Activated CD4-positive, CD25-positive, alpha-beta regulatory T cell treated with anti-CD3 and anti-CD28 coated beads, Interleukin-2, amount 50 U/mL, for 72 hours (primary cell): ENCODE measurements around the gene SFRP5.

Experiments
- DNase-seq: peaks from one replicate; pipeline ENCODE4 v3.0.0; 2021

SFRP5 gene

DNA sequence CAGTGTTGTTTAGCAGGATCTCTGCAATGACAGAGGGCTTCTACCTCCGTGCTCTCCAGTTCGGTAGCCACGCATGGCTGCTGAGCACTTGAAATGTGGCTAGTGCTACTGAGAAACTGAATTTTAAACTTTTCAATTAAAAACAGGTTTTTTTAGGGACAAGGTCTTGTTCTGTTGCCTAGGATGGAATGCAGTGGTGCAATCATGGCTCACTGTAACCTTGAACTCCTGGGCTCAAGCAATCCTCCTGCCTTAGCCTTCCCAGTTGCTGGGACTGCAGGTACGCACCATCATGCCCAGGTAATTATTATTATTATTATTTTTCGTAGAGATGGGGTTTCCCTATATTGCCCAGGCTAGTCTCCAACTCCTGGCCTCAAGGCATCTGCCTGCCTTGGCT lies 13.4 kb upstream of the SFRP5 start:
- DNase-seq: no peak

DNA sequence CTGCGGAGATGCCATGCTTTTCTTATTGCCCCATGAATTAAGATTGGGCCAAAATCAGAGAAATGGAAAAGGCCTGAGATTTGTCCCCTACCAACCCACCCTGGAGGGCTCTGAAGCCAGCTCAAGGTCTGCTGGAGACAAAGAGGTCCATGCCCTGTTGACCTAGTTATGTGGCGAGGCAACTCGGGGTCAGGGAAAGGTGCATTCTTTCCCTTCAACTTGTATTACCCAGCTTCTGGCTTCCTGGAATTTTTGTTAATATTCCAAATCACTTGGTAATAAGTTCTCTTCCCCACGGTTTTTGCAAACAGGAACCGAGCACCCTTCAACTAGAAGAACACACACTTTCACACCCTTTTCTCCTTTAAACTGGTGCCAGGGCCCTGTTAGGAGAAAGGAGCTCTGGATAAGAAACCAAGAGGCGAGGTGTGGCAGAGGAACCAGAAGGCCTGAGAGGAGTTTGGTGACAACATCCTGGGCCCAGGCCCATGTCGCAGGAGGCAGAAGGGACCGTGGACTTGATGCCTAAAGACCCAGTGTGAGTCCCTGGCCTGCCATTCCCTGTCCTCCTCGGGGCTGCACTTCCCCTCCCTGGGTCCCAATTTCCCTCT lies 12.5 kb upstream of the SFRP5 start:
- no peak for DNase-seq

DNA sequence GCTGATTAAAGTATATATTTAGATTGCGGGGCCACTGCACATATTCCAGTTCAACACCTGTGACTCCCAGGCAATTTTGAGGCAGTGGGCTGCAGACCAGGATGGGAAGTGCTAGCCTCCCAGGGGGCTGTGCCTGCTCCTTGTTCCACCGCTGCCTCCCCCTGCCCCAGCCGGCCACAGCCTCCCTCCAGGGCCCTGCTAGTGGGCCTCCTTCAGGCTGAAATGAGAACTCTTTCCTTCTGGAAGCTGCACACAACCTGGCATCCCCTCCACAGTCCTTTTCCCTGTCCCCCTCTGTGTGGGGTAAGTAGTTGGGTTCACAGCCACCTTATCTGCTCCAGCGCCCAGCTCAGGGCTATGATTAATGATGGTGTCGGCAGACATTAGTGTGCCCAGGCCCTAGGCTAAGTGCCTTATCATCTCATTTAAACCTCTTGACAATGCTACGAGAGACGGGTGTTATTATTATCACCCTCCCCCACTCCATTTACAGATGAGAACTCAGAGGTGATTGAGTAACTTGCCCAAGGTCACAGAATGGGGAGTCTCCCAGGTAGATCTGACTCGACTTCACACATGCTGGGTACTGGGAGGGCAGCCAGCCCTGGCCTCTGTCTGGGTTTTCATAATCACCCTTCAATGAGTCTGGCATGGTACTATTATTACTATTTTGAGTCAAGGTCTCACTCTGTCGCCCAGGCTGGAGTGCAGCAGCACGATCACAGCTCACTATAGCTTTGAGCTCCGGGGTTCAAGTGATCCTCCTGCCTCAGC lies 10.8 kb upstream of the SFRP5 start:
- DNase-seq: no peak

DNA sequence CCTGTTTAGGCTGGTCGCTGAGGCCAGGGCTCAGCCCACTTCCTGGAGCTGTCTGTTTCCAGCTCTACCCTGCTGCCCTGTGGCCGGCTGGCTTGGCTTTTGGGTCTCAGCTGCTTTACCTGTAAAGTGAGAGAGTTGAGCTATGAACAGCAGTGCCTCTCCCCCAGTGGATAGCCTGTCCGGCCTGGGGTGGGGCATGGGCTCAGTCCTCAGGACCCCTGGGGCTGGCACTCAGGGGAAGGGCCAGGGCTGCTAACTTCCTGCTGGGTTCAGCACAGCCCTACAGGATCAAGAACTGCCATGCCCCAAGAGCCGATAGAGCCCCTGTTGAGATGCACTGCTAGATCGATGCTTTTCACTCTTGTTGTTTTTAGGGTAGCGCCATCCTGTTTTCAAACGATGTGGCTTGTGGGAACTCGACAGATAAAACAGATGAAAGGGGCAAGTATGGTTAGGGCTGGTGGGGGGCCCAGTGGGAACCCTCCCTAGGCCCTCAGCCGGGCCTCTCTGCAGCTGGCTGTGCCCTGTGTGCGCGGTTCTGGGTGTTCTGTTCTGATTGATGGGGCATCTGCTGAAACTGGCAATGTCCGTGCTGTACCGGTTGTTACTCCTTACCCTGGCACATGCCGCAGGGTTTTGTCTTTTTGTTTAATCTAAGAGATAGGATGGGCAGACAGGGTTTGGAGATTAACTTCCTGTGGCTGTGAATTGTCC lies 10.0 kb upstream of the SFRP5 start:
- no peak for DNase-seq

DNA sequence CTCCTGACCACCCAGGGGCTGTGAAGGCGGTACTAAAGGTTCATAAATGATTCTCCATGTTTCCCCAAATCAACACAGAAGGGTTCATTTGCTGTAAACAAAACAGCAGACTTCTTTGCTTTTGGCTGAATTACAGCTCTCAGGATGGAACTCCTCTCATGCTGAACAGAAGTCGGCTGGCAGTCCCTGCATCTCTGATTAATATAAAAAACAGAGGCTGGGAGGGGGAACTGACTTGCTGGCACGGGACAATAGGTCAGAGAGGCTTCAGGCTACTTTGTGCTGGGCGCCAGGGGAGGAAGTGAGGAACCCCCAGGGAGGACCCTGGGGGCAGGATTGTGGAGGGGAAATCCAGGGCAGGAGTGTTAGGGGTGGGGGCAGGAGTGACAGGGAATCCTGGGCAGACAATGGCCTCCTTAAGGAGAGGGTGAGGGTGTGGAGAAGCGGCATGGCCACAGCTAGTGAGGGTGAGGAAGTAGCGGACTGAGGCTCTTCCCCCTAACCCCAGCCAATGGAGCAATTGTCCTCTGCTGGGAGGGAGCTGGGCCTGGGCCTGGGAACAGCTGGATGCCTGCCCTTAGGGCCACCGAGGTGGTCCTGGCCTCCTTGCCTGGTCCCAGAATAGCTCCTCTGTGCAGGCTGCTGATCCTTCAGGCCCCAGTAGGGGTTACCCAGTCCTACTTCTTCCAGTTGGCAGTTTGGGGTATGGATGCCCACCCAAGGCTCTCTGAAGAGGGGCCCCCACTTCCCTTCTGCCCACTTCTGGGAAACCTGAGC lies 9.2 kb upstream of the SFRP5 start:
- DNase-seq: no peak

DNA sequence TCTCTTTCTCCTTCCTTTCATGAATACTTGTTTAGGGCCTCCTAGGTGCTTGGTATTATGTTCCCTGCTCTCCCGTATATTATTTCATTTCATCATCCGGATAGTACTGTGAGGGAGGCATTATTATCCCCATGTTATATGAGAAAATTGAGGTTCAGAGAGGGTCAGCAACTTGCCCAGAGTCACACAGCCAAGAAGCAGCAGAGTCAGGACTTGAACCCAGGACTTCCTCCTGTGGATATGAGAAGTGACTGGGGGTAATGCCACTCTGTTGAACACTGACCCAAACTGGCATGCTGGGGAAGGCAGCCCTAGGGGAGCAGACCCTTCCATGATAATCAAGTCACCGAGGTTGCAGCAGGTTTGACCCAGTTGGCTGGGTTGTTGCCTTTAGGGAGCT lies 8.2 kb upstream of the SFRP5 start:
- DNase-seq: no peak

DNA sequence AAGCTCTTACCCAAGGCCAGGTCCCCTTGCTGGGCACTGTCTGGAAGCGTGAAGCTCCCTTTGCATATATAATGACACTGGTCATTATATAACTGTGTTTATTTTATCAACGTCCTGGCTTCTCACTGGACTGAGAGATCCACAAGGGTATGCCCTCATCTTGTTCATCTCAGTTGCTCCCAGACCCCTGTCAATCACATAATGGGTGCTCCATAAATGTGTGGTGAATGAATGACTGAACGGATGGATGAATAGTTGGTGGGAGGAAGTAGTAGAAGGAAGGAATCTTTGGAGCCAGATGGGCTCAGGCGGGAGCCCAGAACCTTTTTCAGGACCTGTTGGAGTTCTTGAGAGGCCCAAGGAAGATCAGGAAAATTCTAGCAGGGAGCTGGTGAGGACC lies 7.7 kb upstream of the SFRP5 start:
- DNase-seq: no peak

DNA sequence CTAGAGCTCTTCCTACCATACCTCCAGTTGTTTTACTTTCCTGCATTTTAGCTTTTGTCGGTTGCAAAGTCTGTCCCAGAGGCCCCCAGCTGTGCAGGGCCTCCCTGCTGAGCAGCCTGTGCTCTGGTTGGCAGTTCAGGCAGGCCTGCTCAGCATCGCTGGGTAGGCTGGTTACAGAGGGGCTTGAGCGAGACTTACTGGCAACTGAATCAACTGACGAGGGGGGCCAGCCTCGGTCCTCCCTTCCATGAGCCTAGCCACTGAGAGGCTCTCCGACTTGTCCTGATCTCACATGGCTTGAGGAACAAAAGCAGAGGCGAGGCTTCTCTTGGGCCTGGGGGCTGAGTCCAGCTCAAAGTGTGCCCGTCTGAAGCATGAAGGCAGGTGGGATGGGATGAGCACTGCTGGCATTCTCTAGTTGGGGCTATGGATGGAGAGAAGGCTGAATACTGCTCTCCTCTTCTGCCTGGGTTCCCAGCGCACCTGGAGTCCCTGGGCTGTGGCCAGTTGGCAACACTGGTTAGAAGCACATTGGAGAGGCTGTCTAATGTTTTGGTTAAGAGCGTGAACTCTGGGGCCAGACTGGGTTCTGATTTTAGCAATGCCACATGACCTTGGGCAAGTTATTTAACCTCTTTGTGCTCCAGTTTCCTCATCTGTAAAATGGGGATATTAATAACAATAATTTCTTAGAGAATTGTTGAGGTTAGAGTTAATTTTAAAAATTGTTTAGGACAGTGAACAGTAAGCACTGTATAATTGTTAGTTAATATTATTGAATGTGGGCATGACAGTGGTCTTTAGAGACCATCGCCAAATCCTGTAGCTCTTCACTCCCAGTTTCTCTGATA lies 6.9 kb upstream of the SFRP5 start:
- no peak for DNase-seq

DNA sequence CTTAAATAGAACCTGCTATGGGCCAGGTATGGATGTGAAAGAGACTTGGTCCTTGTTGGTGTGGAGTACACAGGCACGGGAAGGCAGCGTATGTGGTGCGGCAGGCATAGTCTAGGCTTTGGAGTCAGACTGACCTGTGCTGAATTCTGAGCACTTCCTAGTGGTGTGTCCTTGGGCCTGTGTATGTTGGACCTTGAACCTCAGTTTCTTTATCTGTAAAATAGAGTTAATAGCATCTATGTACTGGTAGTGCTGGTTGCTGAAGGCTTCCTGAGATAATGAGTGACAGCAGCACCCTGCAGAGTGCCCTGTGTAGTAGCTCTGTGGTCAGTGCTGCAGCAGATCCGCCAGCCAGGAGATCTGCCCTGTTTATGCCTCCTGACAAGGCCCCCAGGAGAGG lies 5.3 kb upstream of the SFRP5 start:
- no peak for DNase-seq

DNA sequence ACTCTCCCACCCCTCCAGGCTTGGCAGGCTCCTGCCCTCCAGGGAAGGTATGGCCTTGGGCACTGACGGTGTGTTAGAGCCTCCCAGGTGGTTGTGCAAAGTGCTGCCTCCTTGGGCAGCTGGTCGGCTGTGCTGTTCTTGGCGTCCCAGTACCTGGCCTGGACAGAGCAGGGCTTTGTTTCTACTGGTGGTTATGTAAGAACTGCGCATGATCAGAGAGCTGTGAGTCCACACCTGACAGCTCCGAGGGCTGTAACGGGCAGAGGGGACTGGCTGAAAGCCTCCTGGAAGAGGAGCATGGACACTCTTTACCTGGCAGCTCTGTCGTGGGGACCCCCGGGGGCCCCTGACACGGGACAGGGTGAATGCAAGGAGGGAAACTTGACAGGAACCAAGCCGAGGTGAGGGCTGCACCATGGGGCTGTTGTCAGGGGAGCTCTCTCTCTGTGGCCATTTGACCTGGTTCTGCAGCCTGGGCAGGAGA lies 3.1 kb upstream of the SFRP5 start:
- DNase-seq: no peak

DNA sequence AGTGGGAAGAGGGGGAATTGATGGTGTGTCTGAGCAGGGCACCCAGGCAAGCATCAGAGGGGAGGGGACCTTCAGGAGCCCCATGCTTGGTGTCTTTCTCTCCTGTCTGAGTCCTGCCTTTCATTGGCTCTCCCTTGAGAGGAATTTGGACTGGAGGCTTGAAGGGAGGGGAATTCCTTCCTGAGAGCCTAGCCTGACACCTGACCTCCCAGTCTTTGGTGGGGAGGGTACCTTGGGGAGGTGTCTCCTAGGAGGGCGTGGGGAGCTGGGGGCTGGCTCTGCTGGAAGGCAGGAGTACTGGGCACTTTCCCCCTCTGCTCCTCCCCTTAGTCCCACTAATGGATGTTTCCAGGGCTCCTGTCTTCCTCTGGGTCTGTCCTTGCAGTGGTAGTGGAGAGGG lies 1.3 kb upstream of the SFRP5 start:
- no peak for DNase-seq

DNA sequence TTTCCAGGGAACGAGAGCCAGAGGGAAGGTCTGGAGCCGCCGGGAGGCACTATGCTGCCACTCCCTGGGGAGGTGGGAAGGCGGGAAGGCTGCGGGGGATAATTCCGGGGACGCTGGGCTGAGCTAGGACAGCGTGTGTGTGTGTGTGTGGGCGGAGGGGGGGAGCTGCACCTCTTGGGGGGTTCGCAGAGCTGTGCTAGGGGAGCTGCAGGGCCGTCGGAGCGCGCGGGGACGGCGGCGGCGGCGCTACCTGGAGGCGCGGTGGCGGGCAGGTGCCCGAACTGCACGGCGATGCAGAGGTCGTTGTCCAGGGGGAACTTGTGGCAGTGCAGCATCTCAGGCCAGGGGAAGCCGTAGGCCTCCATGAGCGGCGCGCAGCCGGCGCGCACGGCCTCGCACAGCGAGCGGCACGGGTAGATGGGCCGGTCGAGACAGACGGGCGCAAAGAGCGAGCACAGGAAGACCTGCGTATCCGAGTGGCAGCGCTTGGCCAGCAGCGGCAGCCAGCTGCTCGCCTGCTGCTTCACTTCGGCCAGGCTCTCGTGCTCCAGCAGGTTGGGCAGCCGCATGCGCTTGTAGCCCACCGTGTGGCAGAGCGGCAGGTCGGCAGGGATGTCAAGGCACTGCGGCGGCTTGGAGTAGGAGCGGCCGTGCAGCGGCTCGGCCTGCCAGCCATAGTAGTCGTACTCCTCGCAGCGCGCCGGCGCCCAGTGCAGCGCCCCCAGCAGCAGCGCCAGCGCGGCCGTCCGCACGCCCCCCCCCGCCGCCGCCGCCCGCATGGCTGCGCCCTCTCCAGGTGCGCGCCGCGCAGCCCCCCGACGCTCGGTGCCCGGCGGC lies 526 bp downstream of the SFRP5 start:
- DNase-seq: no peak

DNA sequence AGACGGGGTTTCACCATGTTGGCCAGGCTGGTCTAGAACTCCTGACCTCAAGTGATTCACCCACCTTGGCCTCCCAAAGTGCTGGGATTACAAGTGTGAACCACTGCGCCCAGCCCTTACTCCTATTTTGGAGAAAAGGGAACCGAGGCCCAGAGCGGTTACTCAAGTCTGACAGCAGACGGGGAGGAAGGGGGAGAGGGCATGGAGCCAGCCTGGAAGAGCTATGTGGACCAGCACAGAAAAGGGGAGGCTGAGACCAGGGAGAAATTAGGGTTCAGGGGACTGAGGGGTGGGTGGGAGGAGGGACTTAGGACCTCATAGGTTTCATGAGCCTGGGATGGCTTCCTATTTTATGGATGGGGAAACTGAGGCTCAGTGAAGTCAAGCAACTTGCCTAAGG lies 1.5 kb downstream of the SFRP5 start:
- no peak for DNase-seq

DNA sequence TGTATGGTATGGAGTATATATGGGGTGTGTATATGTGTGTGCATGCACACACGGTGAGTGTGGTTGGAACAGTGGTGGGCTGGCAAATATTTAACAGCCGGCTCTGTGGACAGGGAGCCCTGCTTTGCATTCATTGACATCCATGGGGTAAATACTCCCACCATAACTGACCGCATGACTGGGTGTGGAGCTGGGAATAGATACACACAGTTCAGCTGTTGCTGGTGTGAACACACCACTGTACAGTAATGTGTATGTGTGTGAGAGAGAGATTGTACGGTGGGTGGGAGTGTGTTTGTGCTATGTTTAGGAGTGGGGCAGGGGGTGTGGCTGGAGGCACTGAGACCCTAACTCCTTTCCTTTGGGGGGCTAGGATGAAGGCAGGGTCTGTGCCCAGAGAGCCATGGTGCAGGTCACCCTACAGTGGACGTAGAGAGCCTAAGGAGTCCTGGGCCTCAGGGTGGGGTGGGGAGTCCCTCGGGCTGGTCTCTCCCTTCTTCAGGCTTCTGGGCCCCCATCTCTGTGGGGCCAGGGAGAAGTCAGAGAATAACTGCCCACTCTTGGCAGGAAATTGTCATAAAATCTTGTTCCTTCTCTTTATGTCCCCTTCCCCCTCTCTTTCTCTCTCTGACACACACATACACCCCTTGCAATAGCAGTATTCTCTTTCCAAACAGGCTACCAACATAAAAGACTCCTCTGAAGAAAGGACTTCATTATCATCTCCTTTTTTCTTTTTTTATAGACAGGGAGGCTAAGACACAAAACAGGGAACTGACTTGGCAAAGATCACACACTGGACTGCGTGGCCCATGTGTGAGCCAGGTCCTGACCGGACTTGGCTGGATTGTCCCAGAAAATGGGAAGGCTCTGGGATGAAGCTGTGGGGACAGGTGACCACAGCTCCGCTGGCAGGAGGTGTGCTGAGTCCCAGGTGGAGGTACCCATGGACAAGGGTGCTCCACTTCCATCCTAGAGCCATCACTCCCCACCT lies 3.2 kb downstream of the SFRP5 start:
- DNase-seq: no peak

DNA sequence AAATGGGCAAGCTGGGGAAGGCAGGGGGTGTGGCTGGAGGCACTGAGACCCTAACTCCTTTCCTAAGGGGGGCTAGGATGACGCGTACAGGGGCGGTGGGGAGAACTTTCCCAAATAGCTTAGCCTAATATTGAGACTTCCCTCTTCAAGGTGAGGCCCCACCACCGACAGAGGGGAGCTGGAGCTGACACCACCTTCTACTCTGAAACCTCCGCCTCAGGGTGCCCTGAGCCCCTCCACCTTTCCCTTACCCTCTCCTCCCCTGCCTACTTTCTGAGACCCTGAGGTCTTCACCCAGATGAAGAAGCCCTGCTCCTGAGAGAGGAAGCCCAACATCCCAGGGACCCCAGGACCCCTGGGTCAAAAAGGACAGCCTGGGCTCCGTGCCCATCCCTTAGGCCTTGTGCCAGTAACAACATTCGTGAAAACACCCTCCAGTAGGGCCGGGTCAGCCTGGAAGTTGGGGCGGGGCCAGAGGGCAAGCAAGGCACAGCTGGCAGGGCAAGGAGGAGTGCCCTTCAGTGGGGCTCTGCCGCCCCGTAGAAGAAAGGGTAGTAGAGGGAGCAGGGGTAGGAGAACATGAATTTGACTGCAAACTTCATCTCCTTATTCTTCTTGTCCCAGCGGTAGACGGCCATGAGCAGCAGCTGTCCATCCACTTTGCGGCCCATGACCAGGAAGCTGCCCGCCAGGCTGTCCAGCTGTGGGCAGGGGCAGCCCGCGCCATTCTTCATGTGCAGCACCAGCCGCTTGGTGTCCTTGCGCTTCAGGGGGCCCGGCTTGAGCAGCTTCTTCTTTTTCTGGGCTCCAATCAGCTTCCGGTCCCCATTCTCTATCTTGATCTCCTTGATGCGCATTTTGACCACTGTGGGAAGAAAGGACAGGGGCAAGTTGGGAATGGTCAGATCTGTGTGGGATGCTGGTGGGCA lies 4.5 kb downstream of the SFRP5 start:
- DNase-seq: no peak

DNA sequence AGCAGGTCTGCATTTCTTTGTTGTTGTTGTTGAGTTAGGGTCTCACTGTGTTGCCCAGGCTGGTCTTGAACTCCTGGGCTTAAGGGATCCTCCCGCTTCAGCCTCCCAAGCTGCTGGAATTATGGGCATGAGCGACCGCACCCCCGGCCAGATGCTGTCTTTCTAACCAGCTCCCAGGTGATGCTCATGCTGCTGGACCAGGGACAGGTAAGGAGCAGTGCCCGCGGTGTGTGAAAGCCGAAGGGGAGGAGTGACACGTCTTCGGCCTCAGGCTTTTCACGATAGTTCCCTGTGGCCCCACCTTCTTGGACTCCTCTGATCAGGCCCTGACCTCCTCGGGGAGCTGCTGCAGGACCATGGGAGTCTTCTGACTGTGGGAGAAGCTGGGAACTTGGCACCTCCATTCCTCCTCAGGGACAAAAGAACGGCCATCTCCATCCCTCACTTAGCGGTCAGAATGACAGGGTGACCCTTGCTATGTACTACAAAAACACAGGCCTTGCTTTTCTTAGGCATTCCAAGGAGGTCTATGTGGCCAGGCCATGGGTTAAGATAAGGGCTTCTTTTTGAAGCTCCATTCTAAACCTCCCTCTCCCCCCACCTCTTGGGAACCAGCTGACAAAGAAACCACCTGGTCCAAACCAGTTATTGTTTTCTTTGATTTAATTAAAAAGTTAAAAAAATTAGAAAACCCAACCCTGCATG lies 5.5 kb downstream of the SFRP5 start:
- no peak for DNase-seq

DNA sequence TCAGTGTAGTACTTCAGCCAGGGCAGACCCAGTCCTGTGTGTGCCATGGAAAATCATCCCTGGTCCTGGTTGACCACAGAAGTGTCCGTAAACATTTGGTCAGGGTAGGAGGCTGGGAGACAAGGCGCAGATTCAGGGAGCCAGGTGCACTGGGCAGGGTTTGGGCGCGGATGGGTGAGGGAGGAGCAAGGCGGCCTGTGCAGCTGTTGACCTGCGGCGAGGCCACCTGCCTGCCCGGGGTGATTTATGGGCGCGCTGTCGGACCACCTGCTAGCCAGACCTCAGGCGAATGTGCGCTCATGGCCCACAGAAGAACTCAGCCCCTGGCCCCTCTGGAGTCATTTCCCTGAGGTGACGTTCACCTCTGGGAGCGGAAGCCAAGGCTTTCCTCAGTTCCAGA lies 6.6 kb downstream of the SFRP5 start:
- DNase-seq: no peak

DNA sequence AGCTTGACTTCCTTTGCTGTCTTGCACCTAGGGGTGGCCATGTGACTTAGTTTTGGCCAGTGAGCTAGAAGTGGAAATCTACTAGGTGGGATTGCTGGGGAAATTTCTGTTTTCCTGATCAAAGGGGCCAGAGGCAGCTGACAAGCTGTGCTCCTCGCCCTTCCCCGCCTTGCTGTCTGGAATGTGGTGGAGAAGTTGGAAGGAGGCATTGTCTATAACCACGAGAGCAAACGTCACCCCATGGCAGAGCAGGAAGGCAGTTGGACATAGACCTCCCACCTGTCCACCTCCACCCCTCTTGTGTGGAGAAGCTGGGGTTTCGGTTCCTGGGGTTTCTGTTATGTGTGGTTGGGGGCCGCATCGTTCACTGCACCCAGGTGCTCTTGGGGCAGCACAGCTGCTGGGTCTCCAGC lies 7.3 kb downstream of the SFRP5 start:
- DNase-seq: no peak
